Activated naive CD4-positive, alpha-beta T cell treated with anti-CD3 and anti-CD28 coated beads, Interleukin-2, amount 10 ng/mL, durations not matched to agents 7 days and 5 days (primary cell): Measurements from ENCODE around the gene AQP1.

ENCODE experiments used
- CTCF ChIA-PET: fragments of 350-600 bp; sonication (Branson Sonifier 250); formaldehyde crosslinking; loops from one replicate; lab custom pipeline; 2021; ENCODE audit warnings: antibody characterized with exemption; lab: Charles Lee
- DNase-seq: peaks from one replicate; pipeline ENCODE4 v3.0.0-alpha.2; 2020
- H3K27ac Mint-ChIP-seq: one replicate; pipeline ENCODE4 v1.8.0; 2021; ENCODE audit warnings: mild to moderate bottlenecking, moderate library complexity, mixed read lengths
- H3K27me3 Mint-ChIP-seq: one replicate; pipeline ENCODE4 v1.8.0; 2021; ENCODE audit warnings: mild to moderate bottlenecking, mixed read lengths
- H3K36me3 Mint-ChIP-seq: one replicate; pipeline ENCODE4 v1.8.0; 2021; ENCODE audit warnings: mixed read lengths
- H3K4me1 Mint-ChIP-seq: one replicate; pipeline ENCODE4 v1.8.0; 2021; ENCODE audit warnings: mixed read lengths
- H3K4me3 Mint-ChIP-seq: one replicate; pipeline ENCODE4 v1.8.0; 2021; ENCODE audit warnings: mild to moderate bottlenecking, moderate library complexity, mixed read lengths
- H3K9me3 Mint-ChIP-seq: one replicate; pipeline ENCODE4 v1.8.0; 2021; ENCODE audit warnings: mixed read lengths

Gene AQP1

DNA sequence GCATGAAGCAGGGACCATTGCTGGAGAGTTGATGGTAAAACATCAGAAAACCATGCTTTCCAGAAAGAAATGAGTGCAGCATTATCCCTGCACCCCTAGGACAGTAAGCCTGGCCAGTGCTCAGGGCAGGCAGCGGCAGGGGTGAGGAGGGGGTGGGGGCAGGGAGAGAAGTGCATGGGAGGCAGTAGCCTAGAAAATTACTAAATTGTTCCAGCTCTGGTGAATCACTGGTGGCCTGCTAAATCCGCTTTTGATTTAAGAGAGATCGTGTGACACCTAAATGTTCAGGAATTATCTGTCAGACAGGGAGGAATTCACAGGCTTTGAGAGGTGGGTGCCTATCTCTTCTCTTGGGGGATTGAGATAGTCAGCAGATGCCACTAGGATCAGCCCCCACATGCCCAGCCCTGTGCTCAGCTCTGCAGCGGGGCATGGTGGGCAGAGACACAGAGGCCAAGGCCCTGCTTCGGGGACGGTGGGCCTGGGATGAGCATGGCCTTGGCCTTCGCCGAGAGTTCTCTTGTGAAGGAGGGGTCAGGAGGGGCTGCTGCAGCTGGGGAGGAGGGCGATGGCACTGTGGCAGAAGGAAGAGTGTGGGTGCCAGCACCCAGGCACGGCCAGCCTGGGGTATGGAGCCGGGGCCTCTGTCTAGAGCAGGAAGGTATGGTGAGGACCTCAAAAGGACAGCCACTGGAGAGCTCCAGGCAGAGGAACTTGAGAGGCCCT is 5.0 kb upstream of the AQP1 start:
- H3K27me3 Mint-ChIP-seq, result peaks cover under 1% of the 10 kb centered on the region
- H3K36me3 Mint-ChIP-seq, result no peaks in the 10 kb centered on the region

DNA sequence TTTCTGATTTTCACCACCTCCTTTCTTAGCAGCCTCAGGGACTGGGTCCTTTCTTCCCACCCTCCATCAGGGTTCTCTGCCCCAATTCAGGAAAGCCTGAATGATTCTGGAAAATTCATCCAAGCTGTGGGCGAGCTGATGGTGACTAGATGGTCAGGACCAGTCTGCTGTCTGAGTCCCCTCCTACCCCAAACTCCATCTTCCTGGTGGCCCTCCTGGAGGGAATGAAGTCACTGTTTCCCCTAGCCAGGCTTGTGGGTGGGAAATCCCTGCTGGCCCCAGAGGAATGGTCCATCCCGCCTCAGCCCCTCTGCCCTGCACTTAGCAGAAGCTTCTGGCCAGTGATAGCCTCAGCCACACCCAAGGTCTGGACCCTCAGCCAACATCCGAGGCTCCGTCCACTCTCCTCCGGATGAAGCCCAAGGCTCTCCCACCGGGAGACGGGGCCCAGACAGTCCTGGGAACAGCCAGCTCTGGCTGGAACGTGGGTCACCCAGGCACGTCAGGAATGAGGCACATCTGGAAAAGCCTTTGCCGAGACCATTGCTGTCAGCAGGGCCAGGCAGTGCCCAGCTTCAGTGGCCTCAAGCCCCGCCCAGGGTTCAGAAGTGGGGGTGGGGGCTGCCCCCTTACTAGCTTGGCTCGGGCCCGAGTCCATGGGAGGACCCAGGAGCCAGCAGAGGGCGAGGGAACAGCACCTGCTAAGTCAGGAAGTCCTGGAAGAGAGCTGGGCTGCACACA is 4.0 kb upstream of the AQP1 start:
- Mint-ChIP-seq H3K4me3 (no peak overlapping the region), H3K4me1 (peaks cover 2% of the 10 kb centered on the region), H3K27me3 (peaks cover 11% of the 10 kb centered on the region), H3K36me3 (no peaks in the 10 kb centered on the region), H3K27ac (no peak overlapping the region), H3K9me3 (no peaks in the 10 kb centered on the region)
- no peak for DNase-seq
- CTCF ChIA-PET, result no interaction called here

More for the DNA sequence above, 5.0 kb upstream of the AQP1 start:
- CTCF ChIA-PET, result no interaction called here
- Mint-ChIP-seq H3K4me3 (no peak overlapping the region), H3K9me3 (no peaks in the 10 kb centered on the region), H3K4me1 (peaks cover 4% of the 10 kb centered on the region), H3K27ac (no peak overlapping the region)
- no peak for DNase-seq

DNA sequence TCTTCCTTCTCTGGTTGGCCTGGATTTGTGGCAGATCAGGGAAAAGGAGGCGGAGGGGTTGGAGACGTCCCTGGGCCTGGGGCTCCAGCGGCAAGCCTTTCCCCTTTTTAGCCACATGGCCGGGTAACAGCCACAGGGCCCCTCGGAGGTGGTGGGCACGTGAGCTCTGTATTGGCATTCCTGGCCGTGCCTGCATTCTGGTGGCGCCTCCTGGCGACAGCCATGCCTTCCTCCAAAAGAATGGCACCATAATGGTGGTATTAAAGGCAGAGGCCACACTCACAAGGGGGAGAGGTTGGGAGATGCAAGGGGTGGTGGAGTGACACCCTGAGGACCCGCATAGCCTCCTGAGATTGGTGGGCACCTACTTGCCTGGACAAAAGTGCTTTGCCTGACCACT is 3.0 kb upstream of the AQP1 start:
- H3K27me3 Mint-ChIP-seq, result peaks cover 11% of the 10 kb centered on the region
- H3K36me3 Mint-ChIP-seq, result no peaks in the 10 kb centered on the region
- no peak overlapping the region for H3K27ac Mint-ChIP-seq
- DNase-seq, result no peak
- H3K9me3 Mint-ChIP-seq, result no peaks in the 10 kb centered on the region
- no peak overlapping the region for H3K4me3 Mint-ChIP-seq
- CTCF ChIA-PET, result no interaction called here
- H3K4me1 Mint-ChIP-seq, result no peaks in the 10 kb centered on the region

DNA sequence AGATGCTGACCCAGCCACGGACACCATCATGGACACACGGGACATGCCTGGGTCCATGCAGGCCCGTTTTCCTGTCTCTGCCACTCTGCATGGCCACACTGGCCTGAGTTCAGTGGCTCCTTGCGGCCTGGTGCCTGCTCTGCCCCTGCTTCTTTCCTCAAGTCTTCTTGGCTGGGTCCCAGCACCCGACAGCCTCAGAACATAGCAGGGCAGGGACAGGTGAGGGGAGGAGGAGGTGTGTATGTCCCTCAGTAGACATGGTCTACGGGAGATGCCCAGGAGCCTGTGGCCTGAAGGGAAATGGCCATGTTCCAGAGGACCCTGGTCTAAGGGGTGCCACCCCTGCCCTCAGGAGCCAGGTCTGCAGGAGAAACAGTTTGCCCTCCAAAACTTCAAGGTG is 2.2 kb upstream of the AQP1 start:
- CTCF ChIA-PET, result no interaction called here
- H3K36me3 Mint-ChIP-seq, result no peaks in the 10 kb centered on the region
- DNase-seq, result no peak
- H3K4me3 Mint-ChIP-seq, result no peak overlapping the region
- H3K4me1 Mint-ChIP-seq, result no peaks in the 10 kb centered on the region
- no peak overlapping the region for H3K27ac Mint-ChIP-seq
- no peaks in the 10 kb centered on the region for H3K9me3 Mint-ChIP-seq
- H3K27me3 Mint-ChIP-seq, result peaks cover 11% of the 10 kb centered on the region

DNA sequence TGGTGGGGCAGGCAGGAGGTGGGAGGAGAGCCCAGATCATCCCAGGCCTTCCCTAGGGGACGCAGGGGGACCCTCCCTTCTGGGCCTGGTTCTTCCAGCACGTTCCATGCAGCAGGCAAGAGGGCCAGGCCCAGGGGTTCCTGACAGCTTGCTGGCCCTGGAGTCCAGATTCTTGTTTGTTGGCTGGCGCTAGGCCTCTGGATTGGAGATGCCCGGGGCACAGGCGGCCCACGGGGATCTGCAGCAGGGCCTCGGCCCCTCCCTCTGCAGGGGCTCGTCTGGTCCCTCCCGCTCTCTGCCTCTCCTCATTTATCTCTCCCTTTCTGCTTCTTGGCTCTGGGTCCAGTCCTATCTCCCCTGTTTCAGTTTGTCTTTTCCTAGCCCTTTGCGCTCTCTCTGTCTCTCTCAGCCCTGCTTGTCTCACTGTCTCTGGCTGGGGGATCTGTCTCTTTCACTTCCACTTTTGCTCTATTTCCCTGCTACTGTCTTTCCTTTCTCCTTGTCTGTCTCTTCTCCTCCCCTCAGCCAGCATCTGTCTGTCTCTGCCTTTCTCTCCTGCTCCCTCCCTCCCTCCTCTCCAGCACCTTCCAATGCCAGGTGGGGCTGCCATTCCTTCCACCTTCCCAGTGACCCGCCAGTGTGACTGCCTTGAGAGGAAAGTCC is 1.1 kb upstream of the AQP1 start:
- Mint-ChIP-seq H3K27ac (no peak overlapping the region), H3K4me1 (peaks cover 3% of the 10 kb centered on the region), H3K36me3 (no peaks in the 10 kb centered on the region), H3K9me3 (no peaks in the 10 kb centered on the region), H3K27me3 (peaks cover 11% of the 10 kb centered on the region), H3K4me3 (no peak overlapping the region)
- no peak for DNase-seq
- CTCF ChIA-PET, result no interaction called here

DNA sequence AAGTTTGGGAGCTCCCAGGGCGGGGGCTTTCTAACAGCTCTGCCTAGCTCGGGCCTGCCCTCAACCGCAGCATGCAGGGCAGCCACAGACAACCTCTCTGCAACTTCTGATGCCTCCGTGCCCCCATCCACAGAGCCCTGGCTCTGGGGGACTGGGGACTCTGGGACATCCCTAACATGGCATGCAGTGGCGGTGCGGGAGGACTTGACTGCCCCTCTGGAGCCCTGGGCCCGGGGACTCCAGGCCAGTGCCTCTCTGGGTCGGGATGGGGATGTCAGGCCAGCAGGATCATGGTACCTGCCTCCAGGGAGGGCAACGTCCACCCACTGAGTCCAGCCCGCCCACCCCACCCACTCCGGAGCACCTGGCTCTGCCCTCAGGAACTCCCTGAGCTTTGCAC is 520 bp upstream of the AQP1 start:
- Mint-ChIP-seq H3K9me3 (no peaks in the 10 kb centered on the region), H3K4me3 (no peak overlapping the region), H3K36me3 (no peaks in the 10 kb centered on the region), H3K27ac (no peak overlapping the region), H3K27me3 (peaks cover 11% of the 10 kb centered on the region), H3K4me1 (peaks cover 3% of the 10 kb centered on the region)
- CTCF ChIA-PET, result no interaction called here
- DNase-seq, result no peak

DNA sequence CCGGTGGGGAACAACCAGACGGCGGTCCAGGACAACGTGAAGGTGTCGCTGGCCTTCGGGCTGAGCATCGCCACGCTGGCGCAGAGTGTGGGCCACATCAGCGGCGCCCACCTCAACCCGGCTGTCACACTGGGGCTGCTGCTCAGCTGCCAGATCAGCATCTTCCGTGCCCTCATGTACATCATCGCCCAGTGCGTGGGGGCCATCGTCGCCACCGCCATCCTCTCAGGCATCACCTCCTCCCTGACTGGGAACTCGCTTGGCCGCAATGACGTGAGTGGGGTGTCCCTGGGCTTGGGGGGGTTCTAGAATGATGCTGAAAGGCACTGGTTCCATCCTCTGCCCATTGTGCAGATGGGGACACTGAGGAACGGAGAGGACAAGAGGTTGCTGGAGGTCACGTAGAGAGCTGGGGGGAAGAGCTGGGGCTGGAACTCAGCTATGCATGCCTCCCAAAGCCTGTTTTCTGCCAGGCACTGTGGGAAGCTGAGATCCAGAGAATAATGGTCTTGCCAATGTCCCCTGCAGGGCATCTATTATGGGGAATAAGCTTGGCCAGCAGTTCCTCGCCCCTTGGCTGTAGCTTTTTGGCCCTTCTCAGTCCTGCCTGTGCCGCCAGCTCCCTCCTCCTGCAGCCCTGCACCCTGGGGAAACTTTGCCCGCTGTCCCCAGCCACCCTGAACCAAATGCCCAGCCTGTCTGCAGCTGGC is 523 bp downstream of the AQP1 start:
- no peak overlapping the region for H3K4me3 Mint-ChIP-seq
- DNase-seq, result no peak
- H3K9me3 Mint-ChIP-seq, result no peaks in the 10 kb centered on the region
- peaks cover 11% of the 10 kb centered on the region for H3K27me3 Mint-ChIP-seq
- peaks cover 3% of the 10 kb centered on the region for H3K4me1 Mint-ChIP-seq
- no peaks in the 10 kb centered on the region for H3K36me3 Mint-ChIP-seq
- no peak overlapping the region for H3K27ac Mint-ChIP-seq
- CTCF ChIA-PET, result no interaction called here

DNA sequence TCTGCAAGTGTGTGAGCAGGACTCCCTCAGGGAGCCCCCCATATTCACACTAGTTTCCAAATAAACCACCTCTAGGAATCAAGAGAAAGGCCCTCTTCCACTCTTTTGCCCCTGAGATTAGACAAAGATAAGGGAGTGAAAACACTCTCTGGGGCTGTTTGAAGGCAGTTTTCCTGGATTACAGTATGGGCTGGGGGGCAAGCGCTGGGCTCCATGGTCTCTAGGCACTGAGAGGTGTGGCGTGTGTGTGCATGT is 1.0 kb downstream of the AQP1 start:
- Mint-ChIP-seq H3K27ac (no peak overlapping the region), H3K4me3 (no peak overlapping the region), H3K9me3 (no peaks in the 10 kb centered on the region), H3K27me3 (peaks cover 11% of the 10 kb centered on the region), H3K36me3 (no peaks in the 10 kb centered on the region), H3K4me1 (peaks cover 3% of the 10 kb centered on the region)
- CTCF ChIA-PET, result no interaction called here
- DNase-seq, result no peak

DNA sequence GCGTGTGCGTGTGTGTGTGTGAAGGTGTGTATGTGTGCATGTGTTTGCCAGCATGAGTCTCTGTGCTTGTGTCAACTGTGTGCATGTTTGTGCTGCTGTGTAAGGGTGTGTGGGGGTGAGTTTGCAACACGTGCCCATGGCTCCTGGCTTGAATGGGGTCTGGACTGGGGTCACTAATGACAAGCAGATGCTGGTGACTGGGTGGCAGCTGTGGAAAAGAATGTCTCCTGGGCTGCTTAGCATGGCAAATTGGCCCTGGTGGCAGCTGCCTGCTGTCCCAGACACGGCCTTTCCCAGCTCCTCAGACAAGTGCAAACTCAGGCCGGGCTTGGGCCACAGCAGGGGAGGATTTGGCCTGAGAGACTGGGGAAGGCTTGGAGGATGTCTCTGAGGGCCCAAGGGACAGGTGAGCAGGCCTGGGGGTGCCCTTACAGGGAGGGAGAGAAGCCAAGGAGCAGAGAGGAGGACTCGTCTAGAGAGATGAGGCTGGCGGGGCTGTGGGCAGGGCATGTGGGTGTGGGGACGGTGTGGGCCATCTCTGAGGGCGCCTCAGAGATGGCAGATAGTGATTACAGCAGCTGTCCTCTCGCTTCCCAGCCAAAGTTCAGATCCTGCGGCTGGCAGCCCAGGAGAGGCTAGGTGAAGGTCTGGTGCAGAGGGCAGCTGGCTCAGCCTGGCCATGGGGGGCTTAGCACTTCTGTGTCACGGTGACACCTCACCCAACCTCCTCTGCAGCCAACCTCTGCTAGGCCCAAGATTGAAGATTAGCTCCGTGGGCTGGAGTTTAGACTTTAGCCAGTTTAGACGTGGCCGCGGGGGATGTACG is 1.5 kb downstream of the AQP1 start:
- Mint-ChIP-seq H3K27me3 (peaks cover 11% of the 10 kb centered on the region), H3K4me3 (no peak overlapping the region), H3K4me1 (peaks cover 3% of the 10 kb centered on the region), H3K27ac (no peak overlapping the region), H3K36me3 (no peaks in the 10 kb centered on the region), H3K9me3 (no peaks in the 10 kb centered on the region)
- CTCF ChIA-PET, result no interaction called here
- DNase-seq, result no peak

DNA sequence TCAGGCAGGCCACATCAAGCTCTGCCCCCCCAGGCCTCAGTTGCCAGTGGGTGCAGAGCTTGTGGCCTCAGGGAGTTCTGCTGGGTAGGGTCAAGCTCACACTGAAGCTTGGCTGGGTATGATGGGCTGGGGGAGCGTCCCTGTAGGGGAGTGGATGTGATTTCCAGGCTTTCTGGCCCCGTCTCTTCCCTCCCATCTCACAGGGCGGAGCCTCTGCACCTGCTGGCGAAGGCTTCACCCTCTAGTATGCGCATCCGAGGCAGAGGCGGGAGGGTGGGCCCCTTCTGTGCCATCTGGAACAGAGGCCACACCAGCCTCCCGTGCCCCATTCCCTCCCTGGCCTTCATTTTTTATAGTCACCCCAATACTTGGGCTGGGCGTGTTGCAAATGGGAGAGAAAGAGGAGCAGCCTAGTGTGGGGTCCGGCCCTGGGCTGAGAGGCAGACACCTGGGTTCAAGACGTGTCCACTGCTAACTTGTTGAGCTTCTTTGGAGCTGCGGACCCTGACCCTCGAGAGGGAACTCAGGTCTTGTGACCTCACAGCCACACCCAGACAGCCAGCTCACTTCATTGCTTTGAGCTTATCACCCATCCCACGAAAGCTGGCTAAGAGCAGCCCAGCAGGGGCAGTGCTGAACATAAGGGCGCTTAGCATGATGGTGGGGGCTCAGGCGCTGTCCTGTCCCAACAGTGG is 2.3 kb downstream of the AQP1 start:
- no peak overlapping the region for H3K4me3 Mint-ChIP-seq
- H3K9me3 Mint-ChIP-seq, result no peaks in the 10 kb centered on the region

DNA sequence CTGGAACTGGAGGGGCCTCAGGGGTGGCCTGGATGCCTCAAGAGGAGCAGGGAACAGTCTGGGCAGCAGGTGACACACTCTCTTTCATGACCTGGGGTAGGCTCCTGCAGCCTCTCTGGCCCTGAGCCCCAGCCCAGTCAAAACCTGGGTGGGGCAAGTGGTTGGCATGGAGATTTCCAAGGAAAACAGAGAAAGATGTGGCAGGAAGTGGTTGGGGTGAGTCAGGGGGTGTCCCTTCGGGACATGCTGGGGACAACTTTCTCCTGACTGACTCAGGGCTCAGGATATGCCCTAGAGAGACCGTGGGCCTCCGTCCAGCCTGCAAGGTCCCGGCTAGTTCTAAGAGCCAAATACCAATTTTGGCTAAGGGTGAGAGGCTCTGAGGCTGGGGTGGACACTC is 2.9 kb downstream of the AQP1 start:
- H3K27me3 Mint-ChIP-seq, result peaks cover 11% of the 10 kb centered on the region
- peak overlapping the region; percentile 45 for H3K27ac Mint-ChIP-seq
- H3K4me1 Mint-ChIP-seq, result peaks cover 3% of the 10 kb centered on the region
- no peak overlapping the region for H3K4me3 Mint-ChIP-seq
- DNase-seq, result no peak
- H3K36me3 Mint-ChIP-seq, result no peaks in the 10 kb centered on the region
- CTCF ChIA-PET, result no interaction called here
- no peaks in the 10 kb centered on the region for H3K9me3 Mint-ChIP-seq

More for the DNA sequence above, 2.3 kb downstream of the AQP1 start:
- Mint-ChIP-seq H3K27ac (no peak overlapping the region), H3K4me1 (peaks cover 3% of the 10 kb centered on the region), H3K36me3 (no peaks in the 10 kb centered on the region), H3K27me3 (peaks cover 11% of the 10 kb centered on the region)
- CTCF ChIA-PET, result no interaction called here
- DNase-seq, result no peak

DNA sequence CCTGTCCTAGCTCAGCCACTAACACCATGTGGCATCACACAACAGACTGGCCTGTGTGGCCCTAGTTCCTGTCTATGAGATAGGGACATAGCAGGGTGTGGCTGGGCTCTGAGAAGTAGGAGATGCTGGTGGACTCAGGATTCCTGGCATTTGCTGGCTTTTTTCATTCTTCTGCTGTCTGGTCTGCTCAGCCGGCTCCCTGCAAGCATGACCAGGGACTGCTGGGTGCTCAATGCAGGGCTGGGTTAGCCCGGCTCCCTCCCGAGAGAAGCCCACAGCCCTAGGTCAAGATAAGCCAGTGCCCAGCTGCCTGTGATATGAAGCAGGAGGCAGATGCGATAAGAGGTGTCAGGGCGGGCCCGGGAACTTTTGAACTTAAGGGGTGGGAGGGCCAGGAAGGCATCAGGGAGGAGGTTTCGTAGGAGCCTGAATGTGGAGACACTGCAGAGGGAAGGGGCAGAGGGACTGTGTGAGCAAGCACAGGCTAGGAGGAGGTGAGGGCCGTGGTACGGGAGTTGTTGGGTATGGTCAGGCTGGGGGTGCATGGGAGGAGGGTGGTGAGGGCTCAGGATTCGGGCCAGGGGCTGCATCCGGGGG is 3.5 kb downstream of the AQP1 start:
- no peak overlapping the region for H3K27ac Mint-ChIP-seq
- no peaks in the 10 kb centered on the region for H3K9me3 Mint-ChIP-seq
- H3K27me3 Mint-ChIP-seq, result peaks cover 11% of the 10 kb centered on the region
- no peak for DNase-seq
- CTCF ChIA-PET, result interaction anchor here (0.6 kb wide), 1 partner anchor 23 kb away, joined by 4 read pairs; no protein-coding TSS in a partner anchor
- H3K36me3 Mint-ChIP-seq, result no peaks in the 10 kb centered on the region
- H3K4me3 Mint-ChIP-seq, result no peak overlapping the region
- peaks cover 3% of the 10 kb centered on the region for H3K4me1 Mint-ChIP-seq

DNA sequence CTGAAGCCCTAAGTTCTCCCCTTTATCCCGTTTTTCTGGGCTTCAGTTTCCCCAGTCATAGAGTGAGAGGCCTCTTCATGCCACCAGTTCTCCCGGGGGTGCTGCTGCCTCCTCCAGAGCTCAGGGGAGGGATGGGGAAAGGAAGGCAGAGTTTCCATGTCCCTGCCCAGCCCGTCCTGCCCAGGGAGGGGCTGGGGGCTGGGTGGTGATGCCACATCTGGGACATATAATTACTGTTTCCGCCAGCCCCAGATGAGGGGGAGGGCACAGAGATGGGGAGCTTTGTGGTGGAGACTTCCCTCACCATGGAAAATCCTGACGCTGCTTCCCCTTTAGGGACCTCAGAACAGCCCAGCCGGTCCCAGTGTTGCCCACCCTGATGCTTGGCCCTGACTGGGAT is 4.1 kb downstream of the AQP1 start:
- CTCF ChIA-PET, result interaction anchor here (0.6 kb wide), 1 partner anchor 22 kb away, joined by 4 read pairs; no protein-coding TSS in a partner anchor
- DNase-seq, result no peak
- Mint-ChIP-seq H3K27ac (no peak overlapping the region), H3K4me3 (no peak overlapping the region), H3K36me3 (no peaks in the 10 kb centered on the region), H3K27me3 (peaks cover 11% of the 10 kb centered on the region), H3K4me1 (peaks cover 3% of the 10 kb centered on the region), H3K9me3 (no peaks in the 10 kb centered on the region)
